Lung (tissue), 12 donors: ENCODE data around the gene RALGAPA1. TPM values are rescaled to one million over a fixed set of nuclear protein-coding genes. Genes with fewer than 3 reads are reported as not detected.
"Not testable (repeated sequence)": the region's sequence is repeated elsewhere in the genome, so short reads cannot be mapped to it uniquely, and the experiment has no call there.

ENCODE experiments used
- ATAC-seq: fragments of 200-7000 bp; cut with Tn5 transposase; one replicate; pipeline ENCODE4 v1.9.1; 2020; ENCODE audit warnings: moderate number of reproducible peaks; ENCODE audit not compliant: insufficient read depth, low FRiP score
- DNase-seq, 3 donors: peaks; one replicate each; pipeline ENCODE4 v3.0.0-alpha.2; 2013 to 2017
- H3K27ac ChIP-seq, 2 donors: one replicate each; pipeline ENCODE4 v1.5.1; 2013; ENCODE audit warnings: mild to moderate bottlenecking in 2 of 2, moderate library complexity in 2 of 2, control low read depth in 1 of 2, inconsistent platforms in 1 of 2, low read depth in 1 of 2, low read length in 1 of 2
- H3K27me3 ChIP-seq, 3 donors: one replicate each; pipeline ENCODE4 v1.5.1; 2013; ENCODE audit warnings: low read length in 2 of 3; ENCODE audit not compliant: control insufficient read depth in 3 of 3, insufficient read depth in 3 of 3
- H3K36me3 ChIP-seq, 4 donors: one replicate each; pipeline ENCODE4 v1.5.1; 2013; ENCODE audit warnings: low read length in 4 of 4, mild to moderate bottlenecking in 1 of 4, moderate library complexity in 1 of 4; ENCODE audit not compliant: control insufficient read depth in 4 of 4, insufficient read depth in 4 of 4
- H3K4me1 ChIP-seq, 5 donors: one replicate each; pipeline ENCODE4 v1.5.1; 2013; ENCODE audit warnings: low read length in 5 of 5, mild to moderate bottlenecking in 2 of 5, moderate library complexity in 1 of 5; ENCODE audit not compliant: control insufficient read depth in 5 of 5, insufficient read depth in 5 of 5
- H3K4me3 ChIP-seq: one replicate; pipeline ENCODE4 v1.5.1; 2013; ENCODE audit warnings: mild to moderate bottlenecking, control low read depth, moderate library complexity
- H3K9ac ChIP-seq, 2 donors: one replicate each; pipeline ENCODE4 v1.5.1; 2013; ENCODE audit warnings: low read length in 2 of 2, control low read depth in 1 of 2; ENCODE audit not compliant: insufficient read depth in 1 of 2
- H3K9me3 ChIP-seq, 4 donors: one replicate each; pipeline ENCODE4 v1.5.1; 2013; ENCODE audit warnings: low read length in 3 of 4, mild to moderate bottlenecking in 1 of 4, moderate library complexity in 1 of 4; ENCODE audit not compliant: control insufficient read depth in 4 of 4, insufficient read depth in 3 of 4
- CTCF ChIP-seq: IDR thresholded peaks from 2 replicates; pipeline ENCODE4 v1.5.1; 2012; ENCODE audit warnings: mild to moderate bottlenecking; ENCODE audit errors: control extremely low read depth, extremely low read depth
- WGBS, 2 donors: extraction: QIAGEN DNeasy Blood & Tissue Kit; methylation state at CpG; one replicate each; pipeline ENCODE4 v1.1.7; 2013; 5-methylcytosine and 5-hydroxymethylcytosine counted together
- polyA plus RNA-seq, 2 donors: library from polyadenylated mRNA; stranded (reverse); fragments of 200-250 nt; gene quantifications; one replicate each; pipeline ENCODE4 v1.2.1, GENCODE V29; 2013
- total RNA-seq, 2 donors: library from RNA; depleted of rRNA in 1 of 2; stranded (reverse); fragments of >200 nt in 1 of 2; gene quantifications; one replicate each; pipeline ENCODE4 v1.2.1, GENCODE V29; 2014 to 2021
- donor health status: control.
- donor health status: control.
- donor health status: Bipolar disorder and iron deficiency.
- donor health status: healthy.
- donor health status: DM: yes; HTN: yes; CAD: no.

RALGAPA1 gene
- total and polyA plus RNA-seq, 4 donors: 9.4 to 188 (median 44.9) TPM

- no peaks in the 10 kb centered on the region for H3K9me3 ChIP-seq
- H3K4me3 ChIP-seq: peak overlapping the region; percentile 89
- DNase-seq (no peak), ATAC-seq (no peak)
- H3K9ac ChIP-seq: peak overlapping the region in 1 of 2 donors; percentile 59
- no peak for TF ChIP-seq CTCF
- peak overlapping the region; percentile 89 to 100 for H3K27ac ChIP-seq
- peaks cover 0 to 9% (median 3%) of the 10 kb centered on the region in 5 donors for H3K4me1 ChIP-seq
- WGBS, 2 donors: 4% methylated on average over 11 of the region's 11 CpGs
- no peaks in the 10 kb centered on the region for H3K27me3 ChIP-seq
- no peaks in the 10 kb centered on the region for H3K36me3 ChIP-seq
These were observed 17.9 kb upstream of the RALGAPA1 start for GRCh38 chr14:35826952-35827416.

GRCh38 chr14:35826218-35826951, 17.3 kb upstream of the RALGAPA1 start, which contains the start of gene BRMS1L:
Gene BRMS1L, plus strand, starts transcription at chr14:35826338. Its CDS starts 179 bp downstream, at chr14:35826517.
- Histone ChIP-seq H3K36me3 (no peaks in the 10 kb centered on the region), H3K4me3 (peak within 1 kb of the TSS; percentile 89), H3K27me3 (no peaks in the 10 kb centered on the region), H3K27ac (peak within 1 kb of the TSS; percentile 89 to 100), H3K9ac (peak within 1 kb of the TSS; percentile 75 to 96), H3K9me3 (no peaks in the 10 kb centered on the region), H3K4me1 (peaks cover 0 to 9% (median 3%) of the 10 kb centered on the region in 5 donors)
- peak; percentile 98 for ATAC-seq
- TF ChIP-seq CTCF: no peak
- WGBS, 2 donors: 0% methylated on average over 58 to 70 of the region's 70 CpGs
- DNase-seq: peak; percentile 99 to 100 (median 99)

GRCh38 chr14:35825968-35826217, 16.8 kb upstream of the RALGAPA1 start:
- peak overlapping the region in 1 of 2 donors; percentile 40 for H3K27ac ChIP-seq
- TF ChIP-seq CTCF: no peak
- DNase-seq (no peak), ATAC-seq (no peak)
- H3K9ac ChIP-seq: peak overlapping the region in 1 of 2 donors; percentile 88
- H3K4me1 ChIP-seq: peaks cover 0 to 9% (median 3%) of the 10 kb centered on the region in 5 donors
- no peaks in the 10 kb centered on the region for H3K36me3 ChIP-seq
- no peaks in the 10 kb centered on the region for H3K9me3 ChIP-seq
- H3K4me3 ChIP-seq: peak overlapping the region; percentile 45
- WGBS, 2 donors: 1% methylated on average over 6 of the region's 6 CpGs
- no peaks in the 10 kb centered on the region for H3K27me3 ChIP-seq

GRCh38 chr14:35824446-35825165, 15.5 kb upstream of the RALGAPA1 start:
- not testable (repeated sequence) for ATAC-seq, H3K9ac ChIP-seq, DNase-seq, H3K4me3 ChIP-seq, H3K36me3 ChIP-seq, H3K27me3 ChIP-seq, H3K4me1 ChIP-seq, H3K9me3 ChIP-seq, H3K27ac ChIP-seq
- WGBS, 2 donors: 75 to 84% methylated on average over 19 to 38 of the region's 55 CpGs
